ENCODE measurements around the gene OR2D3. TPM values are rescaled to one million over a fixed set of nuclear protein-coding genes. Genes with fewer than 3 reads are reported as not detected.
"Not testable (repeated sequence)": the region's sequence is repeated elsewhere in the genome, so short reads cannot be mapped to it uniquely, and the experiment has no call there.

The OR2D3 gene
- polyA plus RNA-seq, 6 donors from 2014 or later = not detected

GRCh38 chr11:6900327-6900999 lies 20.3 kb upstream of the OR2D3 start:
- ATAC-seq (ENCODE audit: low read depth in 2 of 2) (no peak), DNase-seq (no peak)
- no peak overlapping the region for H3K27ac Mint-ChIP-seq
- no peaks in the 10 kb centered on the region for H3K4me1 Mint-ChIP-seq
- peaks cover 6 to 27% (median 22%) of the 10 kb centered on the region in 3 donors for H3K27me3 Mint-ChIP-seq
- peaks cover 0 to 3% (median 0%) of the 10 kb centered on the region in 7 donors for H3K9me3 Mint-ChIP-seq
- H3K36me3 Mint-ChIP-seq = no peaks in the 10 kb centered on the region
- no peak overlapping the region for H3K4me3 Mint-ChIP-seq

DNA sequence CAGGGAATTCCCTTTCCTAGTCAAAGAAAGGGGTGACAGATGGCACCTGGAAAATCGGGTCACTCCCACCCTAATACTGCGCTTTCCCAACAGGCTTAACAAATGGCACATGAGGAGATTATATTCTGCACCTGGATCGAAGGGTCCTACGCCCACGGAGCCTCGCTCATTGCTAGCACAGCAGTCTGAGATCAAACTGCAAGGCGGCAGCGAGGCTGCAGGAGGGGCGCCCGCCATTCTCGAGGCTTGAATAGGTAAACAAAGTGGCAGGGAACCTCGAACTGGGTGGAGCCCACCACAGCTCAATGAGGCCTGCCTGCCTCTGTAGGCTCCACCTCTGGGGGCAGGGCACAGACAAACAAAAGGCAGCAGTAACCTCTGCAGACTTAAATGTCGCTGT lies 16.0 kb upstream of the OR2D3 start:
- DNase-seq; H3K9me3 Mint-ChIP-seq; H3K4me1 Mint-ChIP-seq; H3K27me3 Mint-ChIP-seq; H3K4me3 Mint-ChIP-seq; H3K27ac Mint-ChIP-seq; H3K36me3 Mint-ChIP-seq; ATAC-seq (ENCODE audit: low read depth in 2 of 2): not testable (repeated sequence)

DNA sequence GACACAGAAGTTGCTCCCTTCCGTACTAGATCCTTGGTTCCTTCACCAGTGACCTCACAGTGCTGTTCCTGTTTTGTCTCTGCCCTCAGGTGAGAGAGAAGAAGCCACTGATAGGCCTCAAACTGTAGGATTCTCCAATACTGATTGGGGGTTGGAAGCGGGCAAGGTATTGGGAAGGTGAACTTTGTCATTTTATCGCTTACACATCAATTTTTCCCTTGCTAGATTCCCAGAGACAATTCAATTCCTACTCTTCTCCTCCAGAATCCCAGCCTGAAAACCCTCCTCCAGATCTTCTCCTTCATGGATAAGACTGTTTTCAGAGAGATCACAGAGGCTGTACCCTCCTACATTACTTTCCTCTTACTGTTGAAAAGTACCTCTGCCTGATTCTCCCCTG lies 9.4 kb upstream of the OR2D3 start:
- Mint-ChIP-seq H3K36me3 (no peaks in the 10 kb centered on the region), H3K9me3 (peaks cover 0 to 3% (median 0%) of the 10 kb centered on the region in 7 donors), H3K27ac (peak overlapping the region in 1 of 6 donors; percentile 49), H3K4me1 (no peaks in the 10 kb centered on the region), H3K4me3 (no peak overlapping the region), H3K27me3 (no peaks in the 10 kb centered on the region)
- no peak for ATAC-seq (ENCODE audit: low read depth in 2 of 2)
- no peak for DNase-seq

DNA sequence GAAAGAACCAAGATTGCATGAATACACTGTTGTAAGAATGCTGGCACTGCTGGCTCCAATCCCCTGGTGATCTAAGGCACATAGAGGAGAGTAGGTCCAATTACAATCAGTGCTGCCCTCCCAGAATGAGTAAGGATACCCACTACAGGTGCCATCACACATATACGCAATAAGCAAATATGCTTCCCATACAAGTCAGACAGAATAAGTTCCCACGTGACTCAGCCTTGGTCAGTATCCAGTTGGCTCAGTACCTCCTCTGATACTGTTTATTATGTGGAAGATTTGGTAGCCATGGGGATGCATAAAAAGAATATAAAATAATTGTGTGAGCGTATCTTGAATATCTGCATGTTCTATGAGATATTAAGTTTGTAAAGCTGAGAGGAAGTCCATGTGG lies 8.9 kb upstream of the OR2D3 start:
- Mint-ChIP-seq H3K36me3 (no peaks in the 10 kb centered on the region), H3K4me1 (no peaks in the 10 kb centered on the region), H3K27me3 (no peaks in the 10 kb centered on the region), H3K4me3 (no peak overlapping the region), H3K27ac (no peak overlapping the region), H3K9me3 (peaks cover 0 to 3% (median 0%) of the 10 kb centered on the region in 7 donors)
- no peak for ATAC-seq (ENCODE audit: low read depth in 2 of 2)
- no peak for DNase-seq

DNA sequence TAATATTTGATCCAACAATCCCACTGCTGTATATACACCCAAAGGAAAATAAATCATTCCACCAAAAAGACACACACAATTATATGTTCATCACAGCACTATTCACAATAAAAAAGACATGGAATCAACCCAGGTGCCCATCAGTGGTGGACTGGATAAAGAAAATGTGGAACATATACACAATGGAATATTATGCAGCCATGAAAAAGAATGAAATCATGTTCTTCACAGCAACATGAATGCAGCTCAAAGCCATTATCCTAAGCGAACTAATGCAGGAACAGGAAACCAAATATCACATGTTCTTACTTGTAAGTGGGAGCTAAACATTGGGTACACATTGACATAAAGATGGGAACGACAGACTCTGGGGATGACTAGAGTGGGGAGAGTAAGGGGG lies 1.1 kb upstream of the OR2D3 start:
- Mint-ChIP-seq H3K4me1 (no peaks in the 10 kb centered on the region), H3K4me3 (no peak overlapping the region), H3K9me3 (peaks cover 0 to 11% (median 3%) of the 10 kb centered on the region in 7 donors), H3K27me3 (peaks cover 19 to 53% (median 37%) of the 10 kb centered on the region in 3 donors), H3K27ac (no peak overlapping the region), H3K36me3 (no peaks in the 10 kb centered on the region)
- ATAC-seq (ENCODE audit: low read depth in 2 of 2) (no peak), DNase-seq (no peak)

GRCh38 chr11:6925007-6925577 lies 4.3 kb downstream of the OR2D3 start:
- no peaks in the 10 kb centered on the region for H3K36me3 Mint-ChIP-seq
- ATAC-seq (ENCODE audit: low read depth in 2 of 2) (no peak), DNase-seq (no peak)
- no peak overlapping the region for H3K27ac Mint-ChIP-seq
- H3K4me1 Mint-ChIP-seq = peaks cover 18 to 25% (median 23%) of the 10 kb centered on the region in 3 donors
- H3K27me3 Mint-ChIP-seq = peaks cover 40 to 77% (median 53%) of the 10 kb centered on the region in 3 donors
- H3K9me3 Mint-ChIP-seq = peaks cover 0 to 9% (median 2%) of the 10 kb centered on the region in 7 donors
- peak overlapping the region in 2 of 8 donors; percentile 81 to 91 for H3K4me3 Mint-ChIP-seq

DNA sequence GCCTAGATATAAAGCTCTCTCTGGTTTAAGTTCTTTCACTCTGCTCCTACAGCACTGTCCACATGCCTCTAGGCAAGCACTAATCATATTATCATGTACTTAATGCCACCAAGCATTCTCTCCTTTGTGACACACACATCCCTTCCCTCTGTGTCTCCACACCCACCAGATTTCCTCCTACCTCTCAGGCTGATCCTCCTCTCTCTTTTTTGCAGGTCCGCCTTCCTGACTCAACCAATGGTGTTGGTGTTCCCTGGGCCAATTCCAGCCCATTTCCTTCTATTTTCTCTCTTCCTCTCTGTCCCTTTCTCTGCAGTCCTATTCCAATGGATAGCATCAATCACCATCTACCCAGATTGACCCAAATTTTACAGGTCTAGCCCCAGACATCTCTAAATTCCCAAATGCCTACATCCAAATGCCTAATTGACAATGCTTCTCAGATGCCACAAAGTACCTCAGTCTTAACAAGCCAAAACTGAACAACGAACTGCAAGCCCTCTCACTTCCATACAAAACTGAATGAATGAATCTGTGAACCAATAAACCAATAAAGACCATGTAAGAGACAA lies 4.9 kb downstream of the OR2D3 start:
- H3K4me3 Mint-ChIP-seq = peak overlapping the region; percentile 69 to 94 (median 87)
- no peaks in the 10 kb centered on the region for H3K36me3 Mint-ChIP-seq
- H3K27ac Mint-ChIP-seq = peak overlapping the region in 3 of 6 donors; percentile 22 to 91 (median 28)
- peaks cover 0 to 9% (median 0%) of the 10 kb centered on the region in 7 donors for H3K9me3 Mint-ChIP-seq
- peaks cover 18 to 25% (median 23%) of the 10 kb centered on the region in 3 donors for H3K4me1 Mint-ChIP-seq
- no peak for ATAC-seq (ENCODE audit: low read depth in 2 of 2)
- peaks cover 40 to 83% (median 59%) of the 10 kb centered on the region in 3 donors for H3K27me3 Mint-ChIP-seq
- DNase-seq = no peak

DNA sequence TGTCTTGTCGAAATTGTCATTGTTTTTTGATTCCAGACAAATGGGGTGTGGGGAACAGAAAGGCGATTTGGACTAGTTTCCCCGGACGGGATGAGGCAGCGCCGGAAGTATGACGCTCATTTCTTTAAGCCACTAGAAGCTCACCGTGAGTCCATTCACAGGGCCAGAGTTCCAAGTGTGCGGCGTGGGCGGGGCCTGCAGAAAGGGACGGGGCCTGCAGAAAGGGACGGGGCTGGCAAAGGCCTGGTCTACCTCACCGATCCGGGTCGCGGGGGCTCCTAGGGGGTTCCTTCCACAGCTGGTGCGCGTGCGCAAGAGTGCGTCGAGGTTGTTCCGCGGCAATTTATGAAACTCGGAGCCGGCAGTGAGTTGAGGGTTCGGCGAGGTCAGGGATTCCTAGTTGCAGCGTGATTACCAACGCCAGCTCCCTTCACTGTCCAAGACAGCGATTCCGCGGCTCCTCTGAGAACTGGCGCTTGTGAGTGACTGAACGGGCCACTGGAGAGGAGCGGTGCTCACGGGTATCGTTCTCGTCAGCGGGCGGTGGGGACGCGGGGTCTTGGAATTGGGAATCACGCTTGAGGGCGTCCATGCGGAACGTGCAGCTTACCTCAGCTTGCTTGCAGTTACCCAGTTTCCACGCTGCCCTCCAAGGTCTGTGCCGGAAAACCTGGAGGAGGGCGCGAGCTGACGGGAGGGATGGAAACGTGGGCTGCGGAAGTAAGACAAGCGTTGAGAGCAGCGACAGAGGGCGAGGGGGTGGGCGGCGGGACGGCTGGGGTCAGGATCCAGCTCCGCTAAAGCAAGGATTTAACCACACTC lies 5.6 kb downstream of the OR2D3 start, which contains the start of gene ZNF215:
ZNF215 (plus strand) TSS at position 219 of the 822 bp plus-strand sequence. CDS start 5,847 bp downstream, outside the sequence.
- peak; percentile 30 to 44 for ATAC-seq (ENCODE audit: low read depth in 2 of 2)
- Mint-ChIP-seq H3K9me3 (peaks cover 0 to 6% (median 0%) of the 10 kb centered on the region in 7 donors), H3K27me3 (peaks cover 36 to 77% (median 53%) of the 10 kb centered on the region in 3 donors), H3K4me3 (peak within 1 kb of the TSS; percentile 69 to 94 (median 87)), H3K4me1 (peaks cover 18 to 25% (median 23%) of the 10 kb centered on the region in 3 donors), H3K36me3 (no peaks in the 10 kb centered on the region), H3K27ac (peak within 1 kb of the TSS in 5 of 6 donors; percentile 22 to 91 (median 44))
- no peak for DNase-seq

DNA sequence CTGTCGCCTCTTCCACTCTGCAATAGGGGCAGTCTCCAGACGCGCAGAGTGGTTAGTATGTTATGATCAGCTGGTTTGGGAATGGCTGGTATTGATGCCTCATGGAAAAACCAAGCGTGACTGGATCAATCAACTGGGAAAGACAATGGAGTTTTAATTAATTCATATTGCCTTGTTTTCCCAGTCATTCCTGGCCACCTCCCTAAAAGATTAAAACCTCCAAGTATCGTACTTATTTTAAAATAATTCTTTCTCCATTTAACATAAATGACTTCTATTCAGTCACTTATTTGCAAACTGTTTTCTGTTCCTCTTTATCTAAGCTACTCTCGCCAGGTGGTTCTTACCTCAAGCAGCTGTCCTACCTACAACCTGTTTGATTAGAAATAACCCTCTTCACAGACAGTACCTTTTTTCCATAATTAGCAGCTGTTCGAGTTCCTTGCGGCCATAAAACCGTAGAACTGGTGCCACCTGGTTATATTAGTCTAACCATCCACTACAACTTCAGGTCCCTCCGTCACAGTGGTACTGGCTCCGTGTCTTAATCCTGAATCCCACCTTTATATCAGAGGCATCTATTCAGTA lies 6.3 kb downstream of the OR2D3 start:
- peaks cover 30 to 72% (median 48%) of the 10 kb centered on the region in 3 donors for H3K27me3 Mint-ChIP-seq

GRCh38 chr11:6928916-6929315 lies 8.1 kb downstream of the OR2D3 start:
- no peaks in the 10 kb centered on the region for H3K36me3 Mint-ChIP-seq
- peaks cover 18 to 25% (median 23%) of the 10 kb centered on the region in 3 donors for H3K4me1 Mint-ChIP-seq
- H3K27me3 Mint-ChIP-seq = peaks cover 30 to 70% (median 50%) of the 10 kb centered on the region in 3 donors
- no peak overlapping the region for H3K27ac Mint-ChIP-seq
- DNase-seq (no peak), ATAC-seq (ENCODE audit: low read depth in 2 of 2) (no peak)
- peaks cover 0 to 3% (median 0%) of the 10 kb centered on the region in 7 donors for H3K9me3 Mint-ChIP-seq
- H3K4me3 Mint-ChIP-seq = no peak overlapping the region

More for the DNA sequence above, 6.3 kb downstream of the OR2D3 start:
- no peaks in the 10 kb centered on the region for H3K36me3 Mint-ChIP-seq
- H3K4me3 Mint-ChIP-seq = peak overlapping the region in 7 of 8 donors; percentile 69 to 94 (median 88)
- H3K27ac Mint-ChIP-seq = peak overlapping the region in 2 of 6 donors; percentile 44 to 91
- no peak for DNase-seq
- peak; percentile 84 to 85 for ATAC-seq (ENCODE audit: low read depth in 2 of 2)
- H3K9me3 Mint-ChIP-seq = peaks cover 0 to 3% (median 0%) of the 10 kb centered on the region in 7 donors
- peaks cover 18 to 25% (median 23%) of the 10 kb centered on the region in 3 donors for H3K4me1 Mint-ChIP-seq

DNA sequence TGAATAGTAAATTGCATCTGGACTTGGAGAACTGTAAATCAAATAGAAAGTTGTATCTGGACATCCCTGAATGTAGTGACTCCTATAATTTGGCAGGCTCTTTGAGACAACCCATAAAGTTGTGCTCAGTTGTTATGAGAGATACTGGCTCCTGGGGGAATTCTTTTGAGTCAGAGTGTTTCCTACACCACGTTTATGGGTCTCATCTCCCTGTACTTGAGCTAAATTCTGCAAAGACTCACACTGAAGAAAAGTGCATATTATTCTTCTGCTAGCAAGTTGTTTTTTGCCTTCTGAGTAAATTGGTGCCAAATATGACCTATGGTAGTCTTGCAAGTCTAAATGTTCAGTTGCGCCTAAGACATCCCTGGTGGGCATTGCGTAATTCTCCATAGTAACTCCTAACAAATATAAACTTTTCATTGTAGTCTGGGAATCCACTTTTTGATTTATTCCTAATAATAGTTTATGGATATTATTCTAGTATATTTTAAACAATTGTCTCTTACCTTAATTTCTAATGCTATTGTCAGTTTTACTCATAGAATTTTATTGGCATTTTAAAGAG lies 10.4 kb downstream of the OR2D3 start:
- Mint-ChIP-seq H3K27me3 (peaks cover 16 to 47% (median 40%) of the 10 kb centered on the region in 3 donors), H3K4me3 (no peak overlapping the region), H3K36me3 (no peaks in the 10 kb centered on the region), H3K4me1 (peaks cover 14 to 18% (median 17%) of the 10 kb centered on the region in 3 donors), H3K27ac (no peak overlapping the region), H3K9me3 (peaks cover 0 to 3% (median 0%) of the 10 kb centered on the region in 7 donors)
- ATAC-seq (ENCODE audit: low read depth in 2 of 2) (no peak), DNase-seq (no peak)

- peaks cover 8 to 38% (median 38%) of the 10 kb centered on the region in 3 donors for H3K27me3 Mint-ChIP-seq
- H3K9me3 Mint-ChIP-seq = peaks cover 0 to 3% (median 0%) of the 10 kb centered on the region in 7 donors
- peaks cover 6 to 8% (median 7%) of the 10 kb centered on the region in 3 donors for H3K4me1 Mint-ChIP-seq
- H3K36me3 Mint-ChIP-seq = no peaks in the 10 kb centered on the region
- no peak for ATAC-seq (ENCODE audit: low read depth in 2 of 2)
- H3K4me3 Mint-ChIP-seq = no peak overlapping the region
- DNase-seq = no peak
- no peak overlapping the region for H3K27ac Mint-ChIP-seq
These were observed 11.3 kb downstream of the OR2D3 start for GRCh38 chr11:6932145-6932544.

All from naive B cell (primary cell).